Neural progenitor cell (in vitro differentiated cells): Measurements from ENCODE around the gene SPIRE1. TPM values are rescaled to one million over a fixed set of nuclear protein-coding genes. Genes with fewer than 3 reads are reported as not detected.

Experiments used
- DNase-seq: peaks from one replicate; pipeline ENCODE4 v3.0.0-alpha.2; 2016; ENCODE audit warnings: low spot score
- H2AFZ ChIP-seq: fragments of 200-600 bp; sonication (generic); replicated peaks from 2 replicates; pipeline ENCODE4 v1.6.1; 2016; ENCODE audit warnings: antibody characterized with exemption
- H3F3A ChIP-seq: fragments of 200-600 bp; sonication (generic); 2 replicates; pipeline ENCODE4 v1.6.1; 2016; ENCODE audit warnings: antibody characterized with exemption, low read depth
- H3K27ac ChIP-seq: fragments of 200-600 bp; sonication (generic); 2 replicates; pipeline ENCODE4 v1.5.1; 2016; ENCODE audit warnings: mild to moderate bottlenecking
- H3K27me3 ChIP-seq: fragments of 200-600 bp; sonication (generic); 2 replicates; pipeline ENCODE4 v1.6.1; 2016; ENCODE audit warnings: mild to moderate bottlenecking, moderate library complexity
- H3K36me3 ChIP-seq: fragments of 200-600 bp; sonication (generic); 2 replicates; pipeline ENCODE4 v1.5.1; 2016
- H3K4me1 ChIP-seq: fragments of 200-600 bp; sonication (generic); 2 replicates; pipeline ENCODE4 v1.6.1; 2016; ENCODE audit warnings: mixed run types
- H3K4me2 ChIP-seq: fragments of 200-600 bp; sonication (generic); 2 replicates; pipeline ENCODE4 v1.6.1; 2016
- H3K4me3 ChIP-seq: fragments of 200-600 bp; sonication (generic); 2 replicates; pipeline ENCODE4 v1.5.1; 2016
- H3K79me2 ChIP-seq: fragments of 200-600 bp; sonication (generic); 2 replicates; pipeline ENCODE4 v1.6.1; 2016; ENCODE audit warnings: low read depth
- H3K9ac ChIP-seq: fragments of 200-600 bp; sonication (generic); 2 replicates; pipeline ENCODE4 v1.6.1; 2016
- H3K9me3 ChIP-seq: fragments of 200-600 bp; sonication (generic); 2 replicates; pipeline ENCODE4 v1.5.1; 2016; ENCODE audit warnings: low read depth
- H4K20me1 ChIP-seq: fragments of 200-600 bp; sonication (generic); 2 replicates; pipeline ENCODE4 v1.6.1; 2016; ENCODE audit warnings: low read depth
- H3K27ac Mint-ChIP-seq: 3 replicates; pipeline ENCODE4 v1.8.0; 2021; ENCODE audit warnings: mixed read lengths
- H3K27me3 Mint-ChIP-seq: 2 replicates; pipeline ENCODE4 v1.8.0; 2022; ENCODE audit warnings: low read depth, mild to moderate bottlenecking, inconsistent platforms, moderate library complexity, mixed read lengths; ENCODE audit not compliant: insufficient read depth
- H3K36me3 Mint-ChIP-seq: 3 replicates; pipeline ENCODE4 v1.8.0; 2021; ENCODE audit warnings: mixed read lengths
- H3K4me1 Mint-ChIP-seq: 3 replicates; pipeline ENCODE4 v1.8.0; 2021; ENCODE audit warnings: mixed read lengths
- H3K4me3 Mint-ChIP-seq: 3 replicates; pipeline ENCODE4 v1.8.0; 2021; ENCODE audit warnings: mild to moderate bottlenecking, moderate library complexity, mixed read lengths
- H3K9me3 Mint-ChIP-seq: 3 replicates; pipeline ENCODE4 v1.8.0; 2020; ENCODE audit warnings: mixed read lengths
- EZH2 ChIP-seq: fragments of 200-600 bp; sonication (generic); IDR thresholded peaks from 2 replicates; pipeline ENCODE4 v1.6.1; 2017; ENCODE audit warnings: antibody characterized with exemption, mild to moderate bottlenecking, moderate library complexity
- EZH2phosphoT487 ChIP-seq: fragments of 200-600 bp; sonication (generic); IDR thresholded peaks from 2 replicates; pipeline ENCODE4 v1.6.1; 2017; ENCODE audit warnings: antibody characterized with exemption
- total RNA-seq: library from RNA; depleted of rRNA; stranded (reverse); fragments of >200 nt; gene quantifications from 2 replicates; pipeline ENCODE4 v1.2.3, GENCODE V29; 2015; ENCODE audit warnings: low replicate concordance
- TF ChIP-seq, protein P1 (sequence below): fragments of 200-600 bp; sonication (generic); IDR thresholded peaks from 2 replicates; pipeline ENCODE4 v1.5.1; 2017; ENCODE audit warnings: antibody characterized with exemption, mild to moderate bottlenecking

SPIRE1 gene
- 12.2 and 18.4 TPM in 2 replicates for total RNA-seq

GRCh38 chr18:12657684-12658425 lies at the start of gene SPIRE1:
Gene SPIRE1 (minus strand): TSS chr18:12658107. CDS start chr18:12657866, 241 bp downstream.
- Histone ChIP-seq H3K4me3 (peak within 1 kb of the TSS; percentile 76), H2AFZ (peak within 1 kb of the TSS; percentile 87), H3K27me3 (peaks cover 38% of the 10 kb centered on the region), H3K36me3 (no peaks in the 10 kb centered on the region), H3K4me2 (peak within 1 kb of the TSS; percentile 96), H4K20me1 (peaks cover 21% of the 10 kb centered on the region), H3K9ac (peak within 1 kb of the TSS; percentile 21), H3K9me3 (no peaks in the 10 kb centered on the region), H3K27ac (no peak within 1 kb of the TSS), H3F3A (peaks cover 16% of the 10 kb centered on the region), H3K4me1 (peaks cover 8% of the 10 kb centered on the region), H3K79me2 (peaks cover 25% of the 10 kb centered on the region)
- Mint-ChIP-seq H3K9me3 (no peaks in the 10 kb centered on the region), H3K27me3 (peaks cover 9% of the 10 kb centered on the region), H3K4me3 (peak within 1 kb of the TSS; percentile 95), H3K4me1 (peaks cover 25% of the 10 kb centered on the region), H3K27ac (peak within 1 kb of the TSS; percentile 88), H3K36me3 (no peaks in the 10 kb centered on the region)
- no peak for TF ChIP-seq EZH2phosphoT487
- TF ChIP-seq, protein P1, sequence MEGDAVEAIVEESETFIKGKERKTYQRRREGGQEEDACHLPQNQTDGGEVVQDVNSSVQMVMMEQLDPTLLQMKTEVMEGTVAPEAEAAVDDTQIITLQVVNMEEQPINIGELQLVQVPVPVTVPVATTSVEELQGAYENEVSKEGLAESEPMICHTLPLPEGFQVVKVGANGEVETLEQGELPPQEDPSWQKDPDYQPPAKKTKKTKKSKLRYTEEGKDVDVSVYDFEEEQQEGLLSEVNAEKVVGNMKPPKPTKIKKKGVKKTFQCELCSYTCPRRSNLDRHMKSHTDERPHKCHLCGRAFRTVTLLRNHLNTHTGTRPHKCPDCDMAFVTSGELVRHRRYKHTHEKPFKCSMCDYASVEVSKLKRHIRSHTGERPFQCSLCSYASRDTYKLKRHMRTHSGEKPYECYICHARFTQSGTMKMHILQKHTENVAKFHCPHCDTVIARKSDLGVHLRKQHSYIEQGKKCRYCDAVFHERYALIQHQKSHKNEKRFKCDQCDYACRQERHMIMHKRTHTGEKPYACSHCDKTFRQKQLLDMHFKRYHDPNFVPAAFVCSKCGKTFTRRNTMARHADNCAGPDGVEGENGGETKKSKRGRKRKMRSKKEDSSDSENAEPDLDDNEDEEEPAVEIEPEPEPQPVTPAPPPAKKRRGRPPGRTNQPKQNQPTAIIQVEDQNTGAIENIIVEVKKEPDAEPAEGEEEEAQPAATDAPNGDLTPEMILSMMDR, result peak; percentile 8
- peak; percentile 86 for DNase-seq

GRCh38 chr18:12703664-12704063 lies 45.8 kb upstream of the SPIRE1 start:
- no peaks in the 10 kb centered on the region for H3K9me3 Mint-ChIP-seq
- Histone ChIP-seq H2AFZ (peak overlapping the region; percentile 98), H3K79me2 (peaks cover 65% of the 10 kb centered on the region)

DNA sequence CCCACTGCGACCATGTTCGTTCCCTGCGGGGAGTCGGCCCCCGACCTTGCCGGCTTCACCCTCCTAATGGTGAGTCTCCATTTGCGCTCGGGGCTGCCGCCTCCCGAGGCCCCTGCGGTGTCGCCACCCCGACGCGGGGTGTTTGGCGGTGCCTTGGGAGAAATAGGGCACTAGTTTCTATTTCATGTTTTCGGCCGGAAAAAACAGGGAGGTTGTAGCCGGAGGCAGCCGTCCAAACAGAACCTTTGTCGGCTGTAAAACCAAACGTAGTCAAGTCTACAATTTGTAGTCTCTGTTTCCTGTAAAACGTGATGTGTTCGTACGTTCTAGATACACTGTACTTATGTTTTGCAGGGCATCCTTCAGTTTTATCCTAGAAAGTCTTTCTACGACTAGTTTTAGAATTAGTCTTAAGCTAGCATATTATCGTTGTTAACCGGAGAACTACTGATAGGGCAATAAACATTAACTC lies 45.2 kb upstream of the SPIRE1 start:
- no peak for TF ChIP-seq EZH2phosphoT487
- no peak for TF ChIP-seq EZH2
- TF ChIP-seq, protein P1, result no peak
- Mint-ChIP-seq H3K4me1 (peaks cover 27% of the 10 kb centered on the region), H3K4me3 (peak overlapping the region; percentile 100), H3K27ac (peak overlapping the region; percentile 100), H3K27me3 (peaks cover 2% of the 10 kb centered on the region), H3K9me3 (no peaks in the 10 kb centered on the region), H3K36me3 (peaks cover 9% of the 10 kb centered on the region)
- H3F3A ChIP-seq, result peaks cover 12% of the 10 kb centered on the region
- H3K4me3 ChIP-seq, result peak overlapping the region; percentile 98
- H3K9ac ChIP-seq, result peak overlapping the region; percentile 100
- peaks cover 20% of the 10 kb centered on the region for H3K36me3 ChIP-seq
- peak overlapping the region; percentile 98 for H2AFZ ChIP-seq
- peaks cover 20% of the 10 kb centered on the region for H3K4me1 ChIP-seq
- DNase-seq, result no peak
- H4K20me1 ChIP-seq, result peaks cover 26% of the 10 kb centered on the region
- no peaks in the 10 kb centered on the region for H3K27me3 ChIP-seq
- peak overlapping the region; percentile 99 for H3K27ac ChIP-seq
- H3K4me2 ChIP-seq, result peak overlapping the region; percentile 88
- H3K79me2 ChIP-seq, result peaks cover 65% of the 10 kb centered on the region
- no peaks in the 10 kb centered on the region for H3K9me3 ChIP-seq

More at GRCh38 chr18:12703664-12704063, 45.8 kb upstream of the SPIRE1 start:
- peaks cover 20% of the 10 kb centered on the region for H3K4me1 ChIP-seq
- peak overlapping the region; percentile 100 for H3K9ac ChIP-seq
- TF ChIP-seq EZH2phosphoT487, result no peak
- TF ChIP-seq, protein P1, result no peak
- TF ChIP-seq EZH2, result no peak
- Mint-ChIP-seq H3K4me1 (peaks cover 27% of the 10 kb centered on the region), H3K36me3 (peaks cover 9% of the 10 kb centered on the region), H3K4me3 (peak overlapping the region; percentile 100), H3K27ac (peak overlapping the region; percentile 100), H3K27me3 (peaks cover 2% of the 10 kb centered on the region)
- peaks cover 12% of the 10 kb centered on the region for H3F3A ChIP-seq
- H3K36me3 ChIP-seq, result peaks cover 19% of the 10 kb centered on the region
- H3K4me2 ChIP-seq, result peak overlapping the region; percentile 88
- no peak overlapping the region for H3K27ac ChIP-seq
- peak; percentile 12 for DNase-seq
- no peaks in the 10 kb centered on the region for H3K27me3 ChIP-seq
- H3K9me3 ChIP-seq, result no peaks in the 10 kb centered on the region
- peak overlapping the region; percentile 98 for H3K4me3 ChIP-seq
- peaks cover 26% of the 10 kb centered on the region for H4K20me1 ChIP-seq
